NCI-H2227 (cell line): Measurements from ENCODE around the gene ARHGAP18.

Experiments used
- DNase-seq: peaks from one replicate; lab custom pipeline; 2025; ENCODE audit not compliant: unreplicated experiment; lab: John Stamatoyannopoulos, UW

Gene ARHGAP18

DNA sequence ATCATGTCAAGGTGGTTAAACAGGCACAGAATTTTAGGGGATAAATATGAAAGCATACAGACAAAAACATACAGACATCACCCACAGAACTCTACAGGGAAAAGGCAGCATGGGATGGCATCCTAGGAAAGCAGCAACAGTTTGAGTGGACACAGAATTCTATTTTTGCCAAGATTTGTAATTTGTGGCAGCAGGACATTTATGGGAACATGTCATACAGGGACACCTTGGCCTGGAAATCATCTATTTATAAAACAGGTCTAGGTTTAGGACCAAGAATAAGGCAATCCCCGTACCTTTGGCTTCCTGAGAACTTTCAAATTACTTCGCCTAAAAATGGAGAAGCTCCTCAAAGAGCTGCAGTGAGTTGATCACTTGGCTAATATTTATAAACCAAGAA, 17.5 kb downstream of the ARHGAP18 start:
- no peak for DNase-seq

DNA sequence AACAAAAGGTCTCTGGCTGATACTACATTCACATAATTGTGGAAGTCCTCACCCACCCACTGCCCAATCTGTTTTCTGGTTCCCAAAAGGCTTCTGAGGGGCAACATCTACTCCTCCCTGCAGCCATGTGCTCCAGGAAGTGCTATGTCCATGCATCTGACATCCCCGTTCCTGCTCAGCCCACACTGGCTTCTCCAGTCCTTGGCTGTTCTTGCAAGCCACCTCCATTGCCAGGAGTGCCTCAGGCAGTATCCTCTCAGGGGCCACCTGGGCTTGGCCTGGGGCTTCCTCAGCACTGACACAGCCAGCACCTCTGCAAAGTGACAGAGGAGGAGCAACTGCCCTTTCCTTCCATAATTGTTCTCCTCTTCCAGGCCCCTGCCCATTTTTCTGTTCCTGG, 18.3 kb downstream of the ARHGAP18 start:
- no peak for DNase-seq

DNA sequence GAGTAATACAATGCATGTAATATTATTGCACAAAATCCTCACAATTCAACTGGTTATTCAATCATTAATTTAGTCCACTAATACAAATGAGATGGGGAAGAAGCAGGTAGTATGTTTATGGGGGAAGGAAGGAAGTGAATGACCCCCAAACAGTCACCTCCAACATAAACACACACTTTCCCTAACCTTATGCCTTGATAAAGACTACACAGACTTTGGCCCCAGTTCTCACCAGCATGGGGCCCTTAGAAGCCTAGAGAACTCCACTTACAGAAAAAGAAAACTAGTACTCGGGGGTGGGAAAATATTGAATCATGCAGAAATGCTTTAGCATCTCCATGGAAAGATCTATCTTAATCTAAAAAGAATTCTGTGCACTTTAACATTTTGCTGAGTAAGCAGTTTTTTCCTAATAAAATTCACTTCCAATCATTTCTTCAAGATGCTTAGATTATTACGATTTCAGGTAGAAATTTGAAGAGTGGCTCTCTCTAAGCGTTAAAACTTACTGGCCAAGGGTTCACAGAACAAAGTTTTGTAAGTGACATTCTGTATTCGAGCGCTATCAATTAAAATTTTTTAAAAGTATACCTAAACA, 18.8 kb downstream of the ARHGAP18 start:
- DNase-seq, result no peak

DNA sequence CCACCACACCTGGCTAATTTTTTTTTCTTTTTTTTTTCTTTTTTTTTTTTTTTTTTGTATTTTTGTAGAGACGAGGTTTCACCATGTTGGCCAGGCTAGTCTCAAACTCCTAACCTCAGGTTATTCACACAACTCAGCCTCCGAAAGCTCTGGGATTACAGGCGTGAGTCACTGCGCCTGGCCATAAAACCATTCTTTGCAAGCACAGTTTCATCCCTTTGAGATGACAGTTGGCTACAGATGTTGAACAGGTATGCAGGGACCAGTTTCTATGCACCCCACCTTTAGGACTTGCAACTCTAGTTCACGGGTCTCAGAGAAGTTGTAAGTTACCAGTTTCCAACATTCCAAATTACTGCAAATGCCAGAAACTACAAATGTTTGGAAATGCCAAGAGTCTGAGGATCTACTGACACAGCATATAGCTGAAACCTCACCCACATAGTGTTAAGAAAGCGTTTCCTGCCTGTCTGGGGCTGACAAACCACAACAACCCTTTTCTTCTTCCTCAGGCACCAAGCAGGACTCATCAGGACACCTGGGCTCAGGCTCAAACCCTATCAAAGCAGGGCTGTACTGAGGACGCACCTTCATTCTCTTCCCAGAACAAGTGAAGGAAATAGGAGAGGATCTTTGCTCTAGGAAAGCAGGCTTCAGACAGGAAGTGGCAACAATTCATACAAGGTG, 22.9 kb downstream of the ARHGAP18 start:
- DNase-seq, result no peak

DNA sequence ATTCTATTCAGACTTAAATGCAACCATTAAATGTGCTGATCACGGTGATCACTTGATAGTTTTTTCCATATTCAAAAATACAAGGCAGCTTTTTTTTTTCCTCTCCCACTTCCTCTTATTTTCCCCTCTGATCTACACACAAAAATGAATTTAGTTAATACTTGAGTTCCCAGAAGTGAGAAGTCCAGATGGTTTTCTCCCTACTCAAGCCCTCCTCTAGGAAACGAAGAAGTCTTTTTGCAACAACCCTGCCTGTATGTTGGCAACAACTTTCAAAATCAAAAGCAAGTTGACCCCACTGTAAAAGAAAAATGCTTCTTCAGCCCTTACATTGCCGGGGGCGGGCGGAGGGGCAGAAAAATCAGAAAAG, 24.3 kb downstream of the ARHGAP18 start:
- DNase-seq, result no peak

DNA sequence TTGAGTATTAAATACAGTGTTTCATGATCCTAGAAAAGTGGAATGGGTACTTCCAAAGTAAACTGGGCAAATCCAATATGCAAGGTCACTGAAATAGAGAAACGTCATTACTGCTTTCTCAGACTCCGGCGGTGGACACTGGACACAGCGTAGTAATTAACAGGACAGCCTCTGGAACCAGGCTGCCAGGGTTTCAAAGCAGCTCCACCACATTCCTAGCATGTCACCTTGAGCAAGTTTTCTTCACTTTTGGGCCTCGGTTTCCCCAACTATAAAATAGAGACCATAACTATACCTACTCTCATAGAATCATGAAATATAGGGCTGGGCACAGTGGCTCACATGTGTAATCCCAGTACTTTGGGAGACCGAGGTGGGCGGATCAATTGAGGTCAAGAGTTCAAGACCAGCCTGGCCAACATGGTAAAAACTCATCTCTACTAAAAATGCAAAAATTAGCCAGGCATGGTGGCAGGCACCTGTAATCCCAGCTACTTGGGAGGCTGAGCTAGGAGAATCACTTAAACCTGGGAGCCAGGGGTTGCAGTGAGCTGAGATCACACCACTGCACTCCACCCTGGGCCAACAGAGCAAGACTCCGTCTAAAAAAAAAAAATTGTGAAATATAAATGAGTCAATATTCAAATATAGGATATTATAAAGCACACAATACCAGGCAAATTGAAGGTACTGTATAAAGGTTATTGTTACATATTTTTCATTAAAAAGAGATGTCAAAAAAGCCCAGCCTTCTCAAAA, 24.9 kb downstream of the ARHGAP18 start:
- DNase-seq, result no peak

DNA sequence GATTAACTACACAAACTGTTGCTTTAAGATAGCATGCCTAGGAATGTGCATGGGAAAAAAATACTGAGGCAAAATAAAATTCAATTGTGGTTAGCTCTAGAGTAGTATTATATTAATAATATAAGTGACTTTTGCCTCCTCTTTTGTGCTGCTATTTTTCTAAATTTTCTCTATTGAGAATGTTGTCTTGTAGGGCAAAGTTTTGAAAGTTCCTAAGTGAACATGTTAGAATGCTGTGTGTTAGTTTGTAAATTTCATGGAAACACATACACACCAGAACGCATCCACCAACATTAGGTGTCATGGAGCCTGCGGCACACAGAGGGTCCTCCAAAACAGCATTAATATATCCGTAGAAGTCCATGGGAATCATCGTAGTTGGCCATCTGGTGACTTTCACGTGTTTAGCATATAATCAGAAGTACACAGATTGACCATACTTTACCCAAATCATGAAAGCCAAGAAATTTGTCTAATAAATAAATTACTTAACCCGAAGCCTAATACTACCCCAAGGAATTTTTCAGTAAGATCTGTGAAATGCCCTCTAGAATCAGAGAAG, 25.6 kb downstream of the ARHGAP18 start:
- no peak for DNase-seq

DNA sequence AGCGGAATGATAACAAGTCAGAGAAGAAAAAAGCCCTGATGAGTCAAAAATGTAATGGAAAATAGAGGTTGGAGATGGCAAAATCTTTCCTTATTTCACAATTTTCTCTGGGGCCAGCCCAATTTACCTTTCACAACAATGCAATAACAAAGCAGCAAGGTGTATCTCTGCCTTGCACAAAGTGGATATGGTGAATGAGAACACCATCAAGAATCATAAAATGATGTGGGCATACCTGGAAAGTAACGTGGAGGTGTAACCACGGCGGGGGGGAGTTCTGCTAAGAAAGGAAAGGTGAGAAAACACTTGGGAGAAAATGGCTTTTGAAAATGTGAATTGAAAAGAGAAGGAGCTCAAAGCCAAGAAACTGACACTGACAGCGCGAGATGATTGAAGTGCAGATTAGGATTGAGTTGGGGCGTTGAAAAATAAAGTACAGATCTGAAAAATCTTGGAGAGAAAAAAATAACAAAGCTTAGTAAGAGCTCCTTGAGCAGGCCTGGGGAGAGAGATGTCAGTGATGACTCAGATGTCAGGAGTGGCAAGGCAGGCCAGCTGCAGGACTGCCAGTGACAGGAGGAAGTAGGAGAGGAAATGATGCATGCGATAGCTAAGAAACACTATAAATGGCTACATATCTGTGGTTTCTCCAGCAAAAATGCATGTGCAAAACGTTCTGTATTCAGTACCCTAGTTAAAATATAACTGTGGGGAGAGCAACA, 26.2 kb downstream of the ARHGAP18 start:
- DNase-seq, result no peak

DNA sequence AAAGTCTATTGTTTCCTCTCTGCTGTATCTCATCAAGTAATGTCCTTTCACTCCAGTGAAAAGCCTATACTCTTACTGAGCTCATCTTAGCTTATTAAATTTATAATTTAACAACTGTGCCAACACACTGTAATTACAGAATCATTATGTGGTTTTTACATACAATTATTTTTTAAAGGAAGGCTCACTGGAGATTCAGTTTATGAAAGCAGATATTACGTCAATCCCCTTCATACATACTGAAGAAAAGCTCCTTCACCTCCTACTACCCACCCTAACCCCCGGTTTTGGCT, 28.1 kb downstream of the ARHGAP18 start:
- no peak for DNase-seq

DNA sequence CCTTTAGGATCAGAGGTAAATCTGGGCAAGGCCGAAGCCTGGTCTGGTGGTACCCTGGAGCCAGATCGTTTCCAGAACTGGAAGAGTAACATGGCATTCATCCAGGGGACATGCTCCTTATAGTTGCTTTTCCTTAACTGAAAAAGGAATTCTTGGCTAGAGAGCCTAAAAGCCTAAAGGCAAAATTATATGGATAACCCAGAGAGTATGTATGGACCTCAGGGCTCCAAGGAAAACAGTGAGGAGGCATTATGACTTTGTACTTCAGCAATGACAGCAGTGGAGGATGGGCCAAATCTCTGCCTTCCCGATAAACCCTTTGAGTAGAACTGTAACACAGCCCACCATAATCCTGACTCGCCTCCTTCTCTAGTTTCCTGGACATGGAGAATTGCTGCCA, 29.3 kb downstream of the ARHGAP18 start:
- DNase-seq, result no peak

DNA sequence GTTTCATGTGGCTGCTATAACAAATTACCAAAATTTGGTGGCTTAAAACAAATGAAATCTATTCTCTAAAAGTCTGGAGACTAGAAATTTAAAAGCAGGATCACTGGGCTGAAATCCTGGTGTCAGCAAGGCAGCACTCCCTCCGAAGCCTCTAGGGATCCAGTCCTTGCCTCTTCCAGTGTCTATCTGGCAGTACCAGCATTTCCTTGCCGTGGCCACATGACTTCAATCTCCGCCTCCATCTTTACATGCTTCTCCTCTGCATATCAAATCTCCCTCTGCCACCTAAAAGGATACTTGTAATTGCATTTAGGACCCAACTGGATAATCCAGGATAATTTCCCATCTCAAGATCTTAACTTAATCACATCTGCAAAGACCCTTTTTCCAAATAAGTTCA, 30.2 kb downstream of the ARHGAP18 start:
- DNase-seq, result no peak

DNA sequence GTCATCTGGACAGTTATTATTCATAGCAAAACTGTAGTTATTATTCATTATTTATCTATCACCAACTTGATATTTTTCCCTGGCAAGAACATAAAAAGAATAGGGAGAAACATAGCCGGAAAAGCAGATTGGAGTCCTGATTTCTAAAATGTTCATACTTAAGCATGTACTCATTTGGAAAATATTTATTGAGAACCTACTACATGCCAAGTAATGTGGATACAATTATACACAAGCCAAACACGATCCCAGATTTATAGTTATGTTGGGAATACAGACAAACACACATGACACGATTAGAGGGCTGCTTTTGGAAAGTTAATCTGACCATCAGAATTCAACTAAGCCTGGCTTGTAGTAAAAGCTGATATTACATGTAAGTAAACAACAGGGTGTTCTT, 30.7 kb downstream of the ARHGAP18 start:
- DNase-seq, result no peak

DNA sequence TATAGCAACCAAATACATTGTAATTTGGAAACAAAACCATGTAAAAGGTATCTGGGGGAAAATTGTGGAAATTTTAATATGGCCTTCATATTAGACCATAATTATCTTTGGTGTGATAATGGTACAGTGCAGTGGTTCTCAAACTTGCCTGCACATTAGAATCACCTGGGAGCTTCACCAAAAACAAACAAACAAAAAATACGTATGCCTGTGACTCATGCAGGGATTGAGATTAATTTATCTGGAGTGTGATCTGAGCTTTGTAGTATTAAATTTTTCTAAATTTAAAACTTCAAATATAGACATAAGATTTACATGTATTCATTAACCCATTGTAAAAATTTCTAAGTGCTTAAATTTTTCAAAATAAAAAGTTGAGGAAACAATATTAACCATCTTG, 31.5 kb downstream of the ARHGAP18 start:
- DNase-seq, result no peak

DNA sequence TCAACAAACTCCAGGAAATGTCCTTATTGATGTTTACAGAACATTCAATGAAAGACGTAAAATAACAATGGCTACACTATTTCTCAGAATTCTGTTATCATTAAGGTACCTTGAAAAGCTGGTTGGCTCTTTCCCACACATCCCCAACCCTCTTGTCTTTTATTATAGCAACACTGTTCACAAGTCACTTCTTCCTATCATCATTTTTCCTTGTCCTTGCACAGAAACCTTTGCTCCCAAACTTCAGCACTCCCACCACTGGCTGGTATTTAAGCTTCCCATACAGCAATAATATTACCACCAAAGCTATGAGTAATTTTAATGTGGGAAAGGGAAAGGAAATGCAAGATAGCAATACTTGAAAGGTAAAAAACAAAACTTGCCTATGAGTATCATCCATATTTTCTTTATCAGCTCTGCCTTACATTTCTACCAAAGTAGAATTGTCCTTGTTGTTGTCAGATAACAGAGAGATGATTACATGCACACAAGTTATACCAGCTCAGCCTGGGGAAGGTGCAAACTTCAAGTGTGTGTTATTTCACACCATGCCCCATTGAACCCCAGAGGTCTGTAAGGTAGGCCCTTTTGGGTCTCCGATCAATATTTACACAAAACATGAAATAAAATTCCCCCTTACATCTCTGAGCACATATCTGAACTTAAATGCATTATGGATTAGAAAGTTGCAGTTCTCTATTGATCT, 32.2 kb downstream of the ARHGAP18 start:
- DNase-seq, result no peak

DNA sequence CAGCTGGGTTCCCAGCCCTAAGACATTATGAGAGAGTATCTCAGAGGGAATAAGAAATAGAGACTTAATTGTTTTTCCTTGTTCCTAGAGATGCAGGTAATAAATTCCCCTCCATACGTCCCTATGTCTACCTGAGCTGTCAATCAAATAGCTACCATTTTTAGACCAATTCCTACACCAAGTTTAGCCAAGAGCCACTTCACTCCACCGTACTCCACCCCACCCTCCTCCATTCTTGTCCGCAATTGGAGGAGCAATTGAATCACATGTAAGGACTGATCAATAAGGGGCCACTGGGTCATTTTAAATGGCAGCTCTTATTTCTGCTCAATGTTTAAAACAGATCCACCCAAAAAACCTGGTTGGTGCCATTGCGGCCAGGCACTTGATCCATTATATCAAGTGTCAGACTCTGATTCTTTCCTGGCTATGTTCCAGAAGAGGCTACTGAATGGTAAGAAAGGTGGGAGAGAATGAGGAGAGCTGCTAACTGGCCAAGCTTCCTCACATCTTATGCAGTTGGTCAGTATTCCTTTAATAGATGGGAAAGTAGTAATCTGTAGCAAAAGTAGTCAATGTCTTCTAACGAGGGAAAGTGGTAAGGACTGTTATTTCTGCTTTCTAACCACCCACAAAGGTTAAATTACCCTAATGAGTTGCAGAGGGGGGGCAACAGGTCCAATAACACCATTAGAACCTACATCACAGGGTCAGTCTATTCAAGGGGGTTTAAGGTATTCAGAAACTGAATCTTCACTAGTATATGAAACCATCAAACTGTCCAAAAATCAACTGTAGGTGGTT, 34.1 kb downstream of the ARHGAP18 start:
- DNase-seq, result no peak

DNA sequence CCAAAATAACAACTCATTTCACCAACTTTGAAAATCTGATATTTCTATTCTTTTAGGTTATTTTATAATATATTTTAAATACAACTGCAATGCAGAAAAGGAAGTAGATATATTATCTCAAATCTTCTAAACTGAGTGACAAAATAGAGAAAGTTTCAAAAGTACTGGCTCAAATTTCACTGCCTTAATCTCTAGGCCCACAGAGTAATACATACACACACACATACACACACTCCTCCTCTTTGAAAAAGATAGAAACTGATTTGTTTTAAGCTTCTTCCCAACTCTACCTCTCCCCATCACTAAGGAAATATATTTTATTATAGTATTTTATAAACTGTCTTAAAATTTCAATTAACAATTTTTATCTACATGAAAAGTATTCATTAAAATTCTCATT, 36.2 kb downstream of the ARHGAP18 start:
- DNase-seq, result no peak

DNA sequence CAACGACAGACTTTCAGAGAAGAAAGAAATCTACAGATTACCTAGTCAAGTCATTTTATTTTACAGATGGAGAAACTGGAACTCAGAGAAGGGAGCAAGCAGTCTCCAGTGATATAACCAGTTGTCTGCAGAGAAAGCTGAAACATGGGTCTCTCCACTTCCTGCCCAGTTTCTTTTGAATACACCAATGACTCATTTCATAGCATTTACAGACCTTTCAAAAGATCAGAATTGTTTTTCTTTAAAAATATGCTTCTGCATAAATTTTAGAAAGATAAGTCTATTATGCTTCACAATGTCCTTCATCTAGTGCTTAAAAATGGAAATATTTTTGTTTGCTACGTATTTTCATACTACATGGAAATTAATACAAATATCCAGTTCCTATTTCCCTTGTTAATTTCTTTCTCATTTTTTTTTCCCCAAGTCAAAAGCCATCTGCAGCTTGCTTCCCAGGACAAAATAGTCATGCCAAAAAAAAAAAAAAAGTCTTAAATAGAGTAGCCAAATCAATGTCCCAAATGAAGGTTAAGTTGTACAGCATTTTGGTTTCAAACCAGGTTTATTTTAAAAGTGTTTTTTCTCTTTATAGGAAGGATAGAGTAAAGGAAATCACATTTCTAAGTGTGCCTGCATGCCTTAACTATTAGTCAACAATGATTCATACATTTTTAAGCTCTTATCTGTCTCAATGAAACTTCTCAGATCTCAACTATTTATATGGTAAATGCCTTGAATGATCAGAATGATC, 36.9 kb downstream of the ARHGAP18 start:
- no peak for DNase-seq

DNA sequence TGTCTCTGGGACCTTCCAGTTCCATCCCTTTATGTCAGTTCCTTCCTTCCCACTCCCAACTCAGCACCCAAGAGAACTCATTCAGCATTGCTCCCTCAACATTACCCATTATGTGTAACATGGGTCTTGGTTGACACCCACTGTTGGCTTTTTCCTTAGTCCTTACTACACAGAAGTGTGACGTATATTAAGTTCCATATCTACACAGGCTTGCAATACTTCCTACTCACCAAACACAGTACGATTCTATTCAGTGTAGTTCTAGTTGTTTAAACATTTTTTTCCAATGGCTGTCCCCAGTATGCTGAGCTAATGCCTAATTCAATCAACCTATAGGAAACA, 37.7 kb downstream of the ARHGAP18 start:
- DNase-seq, result no peak

DNA sequence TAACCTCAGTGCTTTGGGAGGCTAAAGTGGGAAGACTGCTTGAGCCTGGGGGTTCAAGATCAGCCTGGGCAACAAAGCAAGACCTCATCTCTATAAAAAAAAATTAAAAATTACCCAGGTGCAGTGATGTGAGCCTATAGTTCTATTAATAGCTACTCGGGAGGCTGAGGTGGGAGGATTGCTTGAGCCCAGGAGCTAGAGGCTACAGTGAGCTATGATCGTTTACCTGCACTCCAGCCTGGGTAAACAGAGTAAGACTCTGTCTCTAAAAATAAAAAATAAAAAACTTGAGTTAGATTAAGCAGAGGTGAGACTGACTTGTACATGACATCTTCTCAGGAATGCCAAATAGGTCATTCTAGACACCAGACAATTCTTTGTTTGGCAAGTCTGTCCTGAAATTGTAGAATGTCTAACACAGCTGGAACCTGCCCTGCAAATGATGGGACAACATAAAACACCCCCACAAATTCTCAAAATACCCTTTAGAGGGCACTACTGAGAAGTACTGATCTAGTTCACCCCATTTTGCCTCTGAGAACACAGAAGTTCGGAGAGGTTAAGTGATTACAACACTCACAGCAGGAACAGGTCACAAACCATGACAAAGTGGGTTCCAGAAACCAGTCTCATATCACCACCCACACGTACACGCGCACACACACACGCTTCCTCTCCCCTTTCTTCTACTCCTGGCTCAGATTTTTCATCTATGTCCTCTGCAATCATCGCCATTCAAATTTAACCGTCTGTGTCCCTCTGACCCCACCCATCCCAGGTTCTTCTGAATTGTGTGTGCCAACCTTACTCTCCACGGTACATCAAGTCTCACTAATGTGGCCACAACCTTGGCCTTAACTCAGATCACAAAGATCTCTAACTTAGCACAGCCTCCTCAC, 38.3 kb downstream of the ARHGAP18 start:
- DNase-seq, result no peak
